ENCODE measurements around the gene CENPO. TPM values are rescaled to one million over a fixed set of nuclear protein-coding genes. Genes with fewer than 3 reads are reported as not detected.

CENPO gene
- total RNA-seq, 1 experiment from 2014 or later, result 27.9 TPM

- no peaks in the 10 kb centered on the region for H4K20me1 ChIP-seq (ENCODE audit: insufficient read depth)
- no TSS peak for BruUV-seq (replicated peaks)
- no peak overlapping the region for H3K4me2 ChIP-seq (ENCODE audit: low read length)
- DNase-seq (ENCODE audit: low read depth, low spot score) (no peak), ATAC-seq (no peak)
- H3K27me3 ChIP-seq (ENCODE audit: insufficient read depth, low read length), result no peaks in the 10 kb centered on the region
- H2AFZ ChIP-seq (ENCODE audit: low read depth, low read length, poor library complexity, severe bottlenecking), result no peak overlapping the region
- no peaks in the 10 kb centered on the region for H3K4me1 ChIP-seq (ENCODE audit: control insufficient read depth in 1 of 2, insufficient read depth in 2 of 2, low read length in 2 of 2)
- ChIA-PET RAD21 (ENCODE audit: low non-redundant PET in 1 of 2, low total read pairs in 2 of 2, uncharacterized antibody in 2 of 2, unreplicated experiment in 2 of 2) (no interaction called here), CTCF (no interaction called here), POLR2A (no interaction called here)
- no peaks in the 10 kb centered on the region for H3K9me2 ChIP-seq (ENCODE audit: insufficient read depth)
- H3K4me3 ChIP-seq (replicated peaks in 1 of 2; ENCODE audit: low read depth in 1 of 2, low read length in 2 of 2), result no peak overlapping the region
- peaks cover 1% of the 10 kb centered on the region; the same call in 1 of the 2 replicates for H3K79me2 ChIP-seq (ENCODE audit: insufficient read depth, low read length)
- no peaks in the 10 kb centered on the region for H3K9me3 ChIP-seq (ENCODE audit: control insufficient read depth in 1 of 2, insufficient read depth in 1 of 2, low read depth in 1 of 2, low read length in 2 of 2)
- no peak overlapping the region for H3K27ac ChIP-seq (ENCODE audit: low read depth, low read length)
- TF ChIP-seq EGR1 (IDR thresholded peaks at IDR 0.05; ENCODE audit: low read depth), result no peak
- TF ChIP-seq ZBTB33 (IDR thresholded peaks at IDR 0.05; ENCODE audit: extremely low read depth, insufficient replicate concordance, low read length), result no peak
- no peak for TF ChIP-seq POLR2AphosphoS5 (IDR thresholded peaks at IDR 0.05; ENCODE audit: low read depth, low read length)
- no peak for TF ChIP-seq SRF (IDR thresholded peaks at IDR 0.05; ENCODE audit: low read depth)
- no peak for TF ChIP-seq JUND (IDR thresholded peaks at IDR 0.05)
- TF ChIP-seq CBX3 (IDR thresholded peaks at IDR 0.05; ENCODE audit: low read depth), result no peak
- TF ChIP-seq POLR2A (IDR thresholded peaks at IDR 0.05; ENCODE audit: borderline replicate concordance, extremely low read depth, insufficient read depth, insufficient read length), result no peak
- TF ChIP-seq CEBPB (IDR thresholded peaks at IDR 0.05; ENCODE audit: low read depth), result no peak
- no peak for TF ChIP-seq ATF3 (IDR thresholded peaks at IDR 0.05)
- no peak for TF ChIP-seq SP1 (IDR thresholded peaks at IDR 0.05; ENCODE audit: low read depth)
- TF ChIP-seq RAD21 (IDR thresholded peaks at IDR 0.05; ENCODE audit: low read depth), result no peak
- TF ChIP-seq EZH2phosphoT487 (IDR thresholded peaks at IDR 0.05; ENCODE audit: borderline replicate concordance), result no peak
- no peak for TF ChIP-seq FOSL1 (IDR thresholded peaks at IDR 0.05; ENCODE audit: low read depth)
- TF ChIP-seq CTCF (IDR thresholded peaks at IDR 0.05 in 2 of 3, conservative IDR thresholded peaks at IDR 0.05 in 1 of 3; ENCODE audit: borderline replicate concordance in 1 of 3, insufficient read depth in 1 of 3, low read depth in 2 of 3, low read length in 2 of 3), result no peak
- no peak for TF ChIP-seq ZNF274 (IDR thresholded peaks at IDR 0.05; ENCODE audit: low read depth, low read length)
- no peak for TF ChIP-seq ELF1 (IDR thresholded peaks at IDR 0.05; ENCODE audit: borderline replicate concordance, low read depth)
- TF ChIP-seq MAX (IDR thresholded peaks at IDR 0.05), result no peak
- TF ChIP-seq YY1 (IDR thresholded peaks at IDR 0.05; ENCODE audit: extremely low read depth, insufficient replicate concordance, low read depth, low read length), result no peak
- peaks cover 0 to 7% of the 10 kb centered on the region in 2 experiments; a peak in 1 of 4 replicates for H3K36me3 ChIP-seq (ENCODE audit: control insufficient read depth in 1 of 2, insufficient read depth in 2 of 2, low read length in 2 of 2)
- intact Hi-C loops (cut with micrococcal nuclease), result no loop called here
- H3K9ac ChIP-seq (ENCODE audit: low read length), result no peak overlapping the region
Measured at GRCh38 chr2:24856791-24857211, 63.6 kb downstream of the CENPO start.
